ENCODE data around the gene TNFRSF18.
A peak's percentile ranks its signal among the peaks of the same experiment; 100 is the strongest.

TNFRSF18 gene

DNA sequence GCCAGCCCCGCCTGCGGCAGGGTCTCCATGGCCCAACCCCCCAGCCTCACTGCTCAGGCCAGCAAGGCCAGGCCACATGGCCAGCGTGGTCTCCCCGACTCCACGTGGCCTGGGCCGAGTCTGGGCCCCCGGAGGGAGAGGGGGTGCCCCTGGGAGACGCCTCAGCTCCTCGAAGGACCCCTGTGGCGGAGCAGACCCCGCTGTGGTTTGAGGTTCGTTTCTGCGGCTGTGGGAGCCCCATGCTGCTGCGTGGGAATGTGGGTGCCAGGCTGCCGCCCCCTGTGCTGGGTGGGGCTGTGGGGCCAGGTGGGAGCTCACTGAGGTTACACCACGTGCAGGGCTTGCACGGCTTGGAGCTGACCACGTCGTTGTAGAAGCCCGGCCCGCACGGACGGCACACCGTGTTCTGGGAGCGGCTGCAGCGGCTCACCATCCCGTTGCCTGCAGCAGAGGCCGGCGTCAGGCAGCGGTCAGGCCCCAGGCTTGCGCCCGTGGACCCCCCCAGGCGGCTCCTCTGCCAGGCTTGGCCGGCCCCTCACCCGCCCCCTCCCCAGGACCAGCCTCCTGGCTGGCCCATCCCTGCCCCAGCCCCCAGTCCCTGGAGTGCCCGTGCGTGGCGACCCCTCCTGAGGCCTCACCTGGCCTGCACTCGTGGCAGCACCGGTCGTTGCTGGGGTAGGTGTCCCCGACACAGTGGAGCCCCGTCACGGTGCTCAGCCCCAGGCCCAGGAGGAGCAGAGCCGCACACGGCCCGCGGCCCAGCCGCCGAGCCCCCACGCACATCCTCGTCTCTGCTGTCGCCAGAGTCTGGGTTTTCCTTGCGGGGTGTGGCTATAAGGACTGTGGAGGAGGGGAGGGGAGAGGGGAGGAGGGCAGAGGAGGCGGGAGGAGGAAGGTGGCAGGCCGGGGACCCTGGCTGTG lies 7.2 kb upstream of the TNFRSF18 start, which contains the start of gene TNFRSF4:
TSS of gene TNFRSF4 (minus strand) at position 809 of the 921 bp plus-strand sequence. CDS start at position 783, 26 bp downstream.
- peak in 1 of 2 donors; percentile 61 for DNase-seq (ENCODE audit: low read depth in 2 of 2)

DNA sequence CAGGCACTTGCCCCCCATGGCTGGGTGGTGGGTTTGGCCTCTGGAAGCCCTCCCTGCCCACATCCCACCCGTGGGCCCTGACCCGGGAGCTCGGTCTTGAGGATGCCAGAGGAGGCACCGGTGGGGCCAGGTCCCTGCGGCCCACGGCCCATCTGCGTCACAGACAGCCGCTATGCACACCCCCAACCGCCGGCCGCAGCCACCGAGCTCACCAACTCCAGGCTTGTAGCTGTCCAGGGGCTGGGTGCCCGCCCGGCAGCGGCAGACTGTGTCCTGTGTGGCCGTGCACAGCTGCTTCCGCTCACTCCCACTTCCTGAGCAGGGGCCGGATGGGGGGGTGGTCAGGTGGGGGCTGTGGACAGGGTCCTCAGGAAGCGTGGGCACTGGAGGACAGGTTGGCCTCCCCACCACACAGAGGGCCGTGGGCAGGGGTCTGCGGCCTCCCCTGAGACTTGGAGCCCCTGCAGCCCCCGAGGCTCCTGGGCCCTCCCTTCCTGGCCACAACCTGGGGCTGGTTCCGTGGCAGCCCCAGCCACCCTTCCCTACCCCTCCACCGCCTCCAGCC lies 6.5 kb upstream of the TNFRSF18 start:
- DNase-seq (ENCODE audit: low read depth in 2 of 2): no peak

DNA sequence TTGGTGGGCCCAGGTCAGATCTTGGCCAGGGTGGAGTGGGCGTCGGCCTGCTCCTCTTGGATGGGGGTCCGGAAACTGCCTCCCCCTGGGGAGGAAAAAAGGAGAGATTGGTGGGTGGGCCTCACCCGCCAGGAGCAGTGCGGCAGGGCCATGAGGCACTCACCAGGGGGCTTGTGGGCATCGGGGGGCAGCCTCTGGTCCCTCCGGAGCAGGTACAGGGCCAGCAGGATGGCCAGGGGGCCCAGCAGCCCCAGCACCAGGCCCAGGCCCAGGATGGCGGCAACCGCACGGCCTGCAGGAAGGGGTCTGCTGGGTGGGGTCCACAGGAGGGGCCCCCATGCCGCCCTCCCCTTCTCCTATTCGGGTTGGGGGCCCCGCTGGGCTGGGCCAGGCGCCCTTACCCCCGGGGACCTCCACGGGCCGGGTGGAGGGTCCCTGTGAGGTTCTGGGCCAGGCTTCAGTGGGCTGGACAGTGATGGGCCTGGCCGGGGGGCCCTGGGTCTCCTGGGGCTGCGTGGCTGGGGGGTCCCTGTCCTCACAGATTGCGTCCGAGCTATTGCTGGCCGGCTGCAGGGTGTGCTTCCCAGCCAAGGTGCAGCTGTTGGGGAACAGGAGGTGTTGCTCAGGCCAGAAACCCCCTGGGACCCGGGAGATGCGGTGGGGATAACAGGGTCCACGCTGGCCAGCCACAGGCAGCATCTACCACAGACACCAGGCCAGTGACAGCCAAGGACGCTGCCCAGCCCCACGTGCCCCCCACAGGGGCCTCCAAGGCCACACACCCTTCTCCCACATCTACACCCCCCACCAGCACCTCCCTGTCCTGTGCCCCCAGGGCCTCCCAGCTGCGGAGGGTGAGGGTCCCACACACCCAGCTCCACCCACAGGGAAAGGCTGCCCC lies 5.4 kb upstream of the TNFRSF18 start:
- DNase-seq (ENCODE audit: low read depth in 2 of 2): no peak

DNA sequence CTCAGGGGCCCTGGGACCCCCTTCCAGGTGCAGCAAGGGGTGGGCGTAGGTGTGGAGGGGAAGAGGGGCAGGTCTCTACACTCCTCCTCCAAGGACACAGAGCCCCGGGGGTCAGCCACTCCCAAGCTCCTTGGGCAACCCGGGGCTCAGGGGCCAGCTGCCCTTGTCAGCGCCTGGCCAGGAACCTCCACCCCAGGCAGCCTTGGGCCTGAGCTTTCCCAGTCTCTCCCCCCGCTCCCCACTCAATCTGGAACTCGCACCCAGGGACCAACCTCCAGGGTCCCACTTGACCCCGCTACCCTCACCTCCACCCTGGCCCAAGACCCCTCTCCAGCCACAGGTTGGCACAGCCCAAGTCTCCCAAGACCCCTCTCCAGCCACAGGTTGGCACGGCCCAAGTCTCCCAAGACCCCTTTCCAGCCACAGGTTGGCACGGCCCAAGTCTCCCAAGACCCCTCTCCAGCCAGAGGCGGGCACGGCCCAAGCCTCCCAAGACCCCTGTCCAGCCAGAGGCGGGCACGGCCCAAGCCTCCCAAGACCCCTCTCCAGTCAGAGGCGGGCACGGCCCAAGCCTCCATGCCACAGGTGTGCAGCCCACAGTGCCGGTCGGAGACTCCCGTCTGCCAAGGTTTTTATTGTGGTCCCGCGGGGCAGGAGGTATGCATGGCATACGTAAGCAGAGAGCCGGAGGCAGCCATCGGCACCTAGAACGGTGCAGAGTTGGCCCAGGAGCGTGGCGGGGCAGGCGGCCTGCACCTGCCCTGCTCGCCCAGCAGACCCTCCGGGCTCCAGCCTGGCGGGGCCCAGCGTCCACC lies 4.5 kb upstream of the TNFRSF18 start:
- no peak for DNase-seq (ENCODE audit: low read depth in 2 of 2)

DNA sequence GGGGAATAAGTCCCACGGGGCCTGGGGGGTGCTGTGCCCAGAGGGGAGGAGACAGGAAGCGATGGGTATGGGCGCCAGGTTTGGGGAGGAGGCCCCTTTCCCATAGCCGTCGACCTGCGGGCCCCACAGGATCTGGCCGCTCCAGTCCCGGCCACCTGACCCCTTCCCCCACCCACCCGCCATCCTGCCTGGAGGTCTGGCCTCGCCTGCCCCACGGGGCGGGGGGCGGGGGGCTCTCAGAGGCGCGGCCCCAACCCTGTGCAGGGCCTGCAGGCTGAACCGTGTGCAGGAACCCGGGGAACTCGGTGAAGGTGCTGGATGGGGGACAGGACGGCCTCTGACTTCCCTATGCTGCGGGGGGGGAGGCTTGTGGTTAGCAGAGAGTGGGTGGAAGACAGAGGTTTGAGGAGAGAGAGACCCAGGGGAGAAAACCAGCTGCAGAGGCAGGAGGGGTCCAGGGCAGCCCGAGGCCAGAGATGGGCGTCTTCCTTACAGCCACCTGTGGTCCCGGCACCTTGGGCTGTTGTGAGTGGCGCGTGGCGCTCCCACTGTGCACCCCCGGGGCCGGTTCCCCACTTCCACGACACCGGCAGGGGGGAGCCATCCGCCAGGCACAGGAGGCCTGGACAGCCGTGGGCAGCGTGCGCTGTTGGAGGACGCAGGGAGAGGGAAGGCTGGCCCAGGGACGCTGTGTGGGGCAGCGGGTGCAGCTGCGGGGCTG lies 2.5 kb upstream of the TNFRSF18 start:
- peak in 1 of 2 donors; percentile 52 for DNase-seq (ENCODE audit: low read depth in 2 of 2)

DNA sequence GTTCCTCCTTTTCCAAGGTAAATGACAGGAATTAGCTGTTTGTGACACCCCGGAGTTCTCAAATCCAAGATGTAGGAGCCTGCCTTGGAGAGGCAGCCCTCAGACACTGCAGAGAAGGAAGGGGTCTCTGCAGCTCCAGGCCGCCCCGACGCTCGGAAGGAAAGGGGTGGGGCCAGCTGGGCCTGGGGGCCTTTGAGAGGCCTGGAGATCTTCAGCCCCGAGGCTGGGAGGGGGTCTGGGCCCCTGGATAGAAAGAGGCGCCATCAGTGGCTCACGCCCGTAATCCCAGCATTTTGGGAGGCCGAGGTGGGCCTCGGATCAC lies 1.1 kb upstream of the TNFRSF18 start:
- no peak for DNase-seq (ENCODE audit: low read depth in 2 of 2)

DNA sequence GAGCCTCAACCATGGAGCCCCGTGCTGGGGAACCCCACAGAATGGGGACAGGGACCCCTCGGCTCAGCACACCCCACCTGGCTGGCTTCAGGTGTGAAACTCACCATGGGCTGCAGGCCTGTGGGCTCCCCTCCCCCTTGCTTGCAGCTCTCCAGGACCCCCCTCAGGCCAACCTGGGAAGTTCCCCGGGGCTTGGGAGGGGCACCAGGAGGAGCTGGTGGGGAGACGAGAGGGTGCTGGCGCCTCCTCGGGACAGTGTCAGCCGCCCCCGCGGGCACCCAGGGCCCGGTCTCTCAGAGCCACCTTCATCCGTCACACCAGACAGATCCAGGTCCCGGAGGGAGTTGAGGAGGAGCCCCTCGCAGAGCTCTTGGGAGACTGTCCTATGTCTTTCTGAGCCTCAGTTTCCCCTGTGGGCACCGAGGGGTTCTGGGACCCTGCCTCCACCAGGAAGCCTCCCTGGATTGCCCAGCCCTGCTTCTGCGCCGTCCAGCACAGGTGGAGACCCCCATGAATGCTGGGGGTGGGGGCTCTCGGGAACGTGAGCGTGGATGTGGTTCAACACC lies 657 bp upstream of the TNFRSF18 start:
- DNase-seq (ENCODE audit: low read depth in 2 of 2): no peak

DNA sequence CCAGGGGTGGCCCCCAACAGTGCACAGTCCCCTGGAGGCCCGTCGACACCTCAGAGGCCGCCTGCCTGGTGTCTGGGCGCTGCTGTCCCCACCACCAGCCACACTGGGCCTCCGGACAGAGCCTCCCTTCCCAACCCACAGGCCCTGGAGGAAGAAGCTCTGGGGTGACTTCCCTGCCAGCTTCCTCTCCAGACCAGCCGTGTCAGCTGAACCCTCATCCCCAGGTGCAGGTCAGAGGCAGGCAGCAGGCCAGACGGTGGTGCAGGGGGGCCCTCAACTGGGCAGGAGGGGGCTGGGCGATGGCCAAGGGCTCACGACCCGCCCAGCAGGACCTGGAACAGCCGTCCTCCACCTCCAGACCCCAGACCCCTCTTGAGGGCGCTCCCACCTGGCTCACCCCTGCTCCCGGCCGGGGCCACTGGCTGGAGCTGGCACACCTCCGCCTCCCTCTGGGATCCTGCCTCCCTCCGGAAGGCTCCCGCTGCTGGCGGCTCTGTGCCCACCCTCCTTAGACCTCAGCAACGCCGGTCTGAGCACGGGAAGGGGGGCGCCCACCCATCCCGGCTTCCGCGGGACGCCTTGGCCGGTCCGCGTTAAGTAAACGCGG lies 520 bp downstream of the TNFRSF18 start:
- DNase-seq (ENCODE audit: low read depth in 2 of 2): no peak

DNA sequence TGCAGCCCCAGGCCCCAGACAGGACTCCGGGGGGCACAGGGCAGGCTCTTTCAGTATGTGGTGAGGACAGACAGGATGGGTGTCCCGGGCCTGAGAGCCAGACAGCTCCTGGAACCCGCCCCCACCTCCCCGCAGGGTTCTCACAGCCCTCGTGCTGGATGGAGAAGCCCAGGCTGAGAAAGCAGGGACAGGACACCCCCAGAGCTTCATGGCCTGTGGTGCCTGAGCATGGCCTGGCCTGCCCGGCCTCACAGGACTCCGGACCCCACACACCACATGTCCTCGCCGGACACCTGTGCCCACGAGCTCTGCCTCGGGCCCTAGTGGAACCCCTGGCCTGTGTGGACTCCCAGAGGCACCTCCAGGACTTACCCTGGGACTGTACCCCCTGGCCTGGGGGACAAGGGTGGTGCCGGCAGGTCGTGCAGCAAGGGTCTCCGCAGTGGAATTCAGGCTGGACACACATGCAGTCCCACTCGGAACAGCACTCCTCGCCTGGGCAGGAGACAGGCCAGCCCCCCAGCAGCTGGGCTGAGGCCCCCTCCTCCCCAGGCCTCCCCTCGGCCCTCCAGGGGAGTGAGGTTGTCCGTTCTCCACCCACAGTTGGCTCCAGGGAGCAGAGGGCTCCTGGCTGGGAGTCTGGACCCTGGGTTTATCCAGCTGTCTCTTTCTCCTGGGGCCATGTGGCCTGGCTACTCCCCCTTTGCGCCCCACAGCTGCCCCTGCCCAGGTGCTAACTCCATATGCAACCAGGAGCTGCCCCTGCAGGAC lies 1.2 kb downstream of the TNFRSF18 start:
- DNase-seq (ENCODE audit: low read depth in 2 of 2): no peak

DNA sequence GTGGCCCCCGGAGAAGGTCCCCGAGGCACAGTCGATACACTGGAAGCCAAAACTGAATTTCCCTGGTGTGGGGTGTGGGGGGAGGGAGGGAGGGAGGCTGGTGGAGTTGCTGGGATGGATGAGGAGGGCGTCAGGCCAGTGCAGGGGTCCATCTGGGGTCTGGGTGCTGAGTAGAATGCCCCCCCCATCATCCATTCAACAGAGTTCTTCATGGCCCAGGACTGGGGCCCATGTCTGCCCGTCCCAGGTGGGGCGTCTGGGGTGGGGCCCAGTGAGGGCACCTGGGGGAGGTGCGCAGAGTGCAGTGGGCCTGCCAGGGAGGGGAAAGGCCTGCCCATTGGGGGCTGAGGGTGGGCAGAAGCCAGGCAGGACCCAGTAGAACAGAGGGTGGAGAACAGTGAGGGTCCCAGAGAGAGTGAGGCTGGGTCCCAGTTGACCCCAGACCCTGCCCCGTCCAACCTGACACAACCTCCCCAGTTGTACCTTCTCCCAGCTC lies 1.9 kb downstream of the TNFRSF18 start:
- no peak for DNase-seq (ENCODE audit: low read depth in 2 of 2)

DNA sequence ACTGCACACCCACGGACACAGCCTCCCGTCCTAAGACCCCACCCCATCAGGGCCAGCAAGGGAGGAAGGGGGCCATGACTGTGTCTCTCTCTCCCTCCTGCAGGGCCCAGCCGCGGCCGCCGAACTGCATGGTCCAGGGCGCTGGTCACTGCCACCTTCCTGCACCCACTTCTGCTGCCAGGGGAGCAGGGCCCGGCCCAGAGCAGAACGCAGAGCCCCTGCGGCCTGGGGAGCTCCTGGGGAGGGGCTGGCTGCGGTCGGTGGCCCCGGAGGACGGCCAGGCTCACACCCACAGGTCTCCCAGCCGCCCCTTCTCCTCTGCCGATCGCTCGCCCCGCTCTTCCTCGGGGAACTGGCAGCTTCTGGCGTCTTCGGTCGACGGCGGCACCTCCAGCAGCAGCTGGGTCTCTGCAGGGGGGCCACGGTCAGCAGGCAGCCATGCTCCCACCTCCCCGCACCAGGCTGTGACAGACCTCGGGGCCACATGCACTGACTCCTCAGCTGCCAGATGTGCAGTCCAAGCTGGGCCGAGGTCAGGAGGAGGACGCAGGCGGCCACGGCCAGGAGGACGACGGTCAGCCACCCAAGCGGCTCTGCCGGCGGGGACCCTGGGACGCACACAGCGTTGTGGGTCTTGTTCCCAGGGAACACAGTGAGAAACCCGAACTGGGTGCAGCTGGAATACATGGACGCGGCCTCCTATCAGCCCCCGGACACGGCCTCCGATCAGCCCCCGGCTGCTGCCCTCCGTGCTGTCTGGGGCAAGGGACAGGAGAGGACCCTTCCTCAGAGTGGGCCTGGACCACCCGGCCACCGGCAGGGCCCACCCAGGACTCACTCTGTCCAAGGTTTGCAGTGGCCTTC lies 2.6 kb downstream of the TNFRSF18 start:
- DNase-seq (ENCODE audit: low read depth in 2 of 2): no peak

DNA sequence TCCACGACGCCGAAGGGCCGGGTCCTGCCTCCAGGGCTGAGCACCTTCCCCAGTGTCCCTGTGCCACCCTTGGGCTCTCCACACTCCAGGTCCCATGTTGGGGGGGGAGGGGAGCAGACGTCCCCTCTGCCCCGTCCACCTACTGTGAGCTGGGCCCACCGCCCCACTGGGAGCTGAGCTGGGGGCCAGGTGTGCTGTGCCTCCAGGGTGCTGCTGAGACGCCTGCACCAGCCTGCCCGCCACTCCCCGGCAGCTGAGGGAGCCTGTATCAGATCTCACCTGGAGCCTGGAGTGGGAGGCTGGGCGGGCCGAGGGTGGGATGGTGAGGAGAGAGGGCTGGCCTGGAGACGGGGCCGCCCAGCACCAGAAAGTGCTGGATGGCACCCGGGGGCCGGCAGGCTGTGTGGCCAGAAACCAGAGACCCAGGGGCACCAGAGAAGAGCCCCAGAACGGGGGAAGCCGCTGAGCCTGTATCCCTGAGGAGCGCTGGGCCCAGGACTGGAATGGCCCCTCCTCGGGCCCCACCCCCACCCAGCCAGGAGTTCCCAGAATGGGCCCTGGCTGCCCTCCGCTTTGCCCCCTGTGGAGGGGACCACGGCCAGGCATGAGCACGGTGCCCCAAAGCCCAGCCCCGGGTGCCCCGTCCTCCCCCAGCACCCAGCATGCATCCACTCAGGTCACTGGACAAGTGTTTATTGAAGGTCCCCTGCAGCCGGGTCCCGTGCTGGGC lies 3.4 kb downstream of the TNFRSF18 start:
- DNase-seq (ENCODE audit: low read depth in 2 of 2): no peak

DNA sequence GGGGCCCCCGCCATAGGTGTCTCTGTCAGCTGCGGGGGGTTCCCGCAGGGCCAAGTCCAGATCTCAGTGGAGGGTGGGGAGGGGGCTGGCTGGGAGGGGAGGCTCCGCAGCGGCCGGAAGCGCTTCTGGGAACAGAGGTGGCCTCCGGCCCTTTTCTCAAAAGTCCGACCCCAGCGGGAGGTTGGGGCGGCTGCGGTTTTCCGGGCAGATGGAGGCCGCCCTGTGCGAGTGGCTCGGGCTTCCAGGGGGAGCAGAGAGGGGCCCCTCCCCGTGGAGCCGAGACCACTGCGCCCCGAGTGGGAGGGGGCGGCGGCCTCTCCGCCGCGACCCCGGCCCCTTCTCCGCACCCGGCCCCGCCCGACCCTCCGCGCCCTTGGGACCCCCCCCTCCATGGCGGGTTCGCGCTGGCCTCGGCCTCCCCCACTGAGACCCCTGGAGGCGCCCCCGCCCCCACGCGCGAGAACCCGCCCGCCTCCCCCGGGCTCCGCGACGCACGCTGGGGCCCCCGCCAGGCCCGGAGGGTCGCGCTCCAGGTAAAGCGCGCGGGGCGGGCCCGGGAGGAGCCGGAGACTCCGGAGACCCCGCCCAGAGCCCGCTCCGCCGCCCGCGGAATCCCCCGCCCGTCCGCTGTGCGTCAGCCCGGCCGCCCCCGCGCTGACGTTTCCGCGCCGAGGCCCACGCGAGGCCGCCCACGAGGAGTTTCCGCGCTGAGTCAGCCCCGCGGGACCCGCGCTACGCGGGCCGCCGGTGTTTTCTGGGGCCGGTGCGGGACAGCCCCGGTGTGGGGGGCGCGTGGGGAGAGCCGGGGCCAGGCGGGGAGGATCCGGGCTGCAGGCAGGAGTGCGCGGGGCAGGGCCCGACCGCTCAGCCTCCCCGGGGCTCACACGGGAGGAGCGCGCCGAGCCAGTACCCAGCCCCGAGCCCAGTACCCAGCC lies 5.2 kb downstream of the TNFRSF18 start:
- DNase-seq (ENCODE audit: low read depth in 2 of 2): peak; percentile 94

DNA sequence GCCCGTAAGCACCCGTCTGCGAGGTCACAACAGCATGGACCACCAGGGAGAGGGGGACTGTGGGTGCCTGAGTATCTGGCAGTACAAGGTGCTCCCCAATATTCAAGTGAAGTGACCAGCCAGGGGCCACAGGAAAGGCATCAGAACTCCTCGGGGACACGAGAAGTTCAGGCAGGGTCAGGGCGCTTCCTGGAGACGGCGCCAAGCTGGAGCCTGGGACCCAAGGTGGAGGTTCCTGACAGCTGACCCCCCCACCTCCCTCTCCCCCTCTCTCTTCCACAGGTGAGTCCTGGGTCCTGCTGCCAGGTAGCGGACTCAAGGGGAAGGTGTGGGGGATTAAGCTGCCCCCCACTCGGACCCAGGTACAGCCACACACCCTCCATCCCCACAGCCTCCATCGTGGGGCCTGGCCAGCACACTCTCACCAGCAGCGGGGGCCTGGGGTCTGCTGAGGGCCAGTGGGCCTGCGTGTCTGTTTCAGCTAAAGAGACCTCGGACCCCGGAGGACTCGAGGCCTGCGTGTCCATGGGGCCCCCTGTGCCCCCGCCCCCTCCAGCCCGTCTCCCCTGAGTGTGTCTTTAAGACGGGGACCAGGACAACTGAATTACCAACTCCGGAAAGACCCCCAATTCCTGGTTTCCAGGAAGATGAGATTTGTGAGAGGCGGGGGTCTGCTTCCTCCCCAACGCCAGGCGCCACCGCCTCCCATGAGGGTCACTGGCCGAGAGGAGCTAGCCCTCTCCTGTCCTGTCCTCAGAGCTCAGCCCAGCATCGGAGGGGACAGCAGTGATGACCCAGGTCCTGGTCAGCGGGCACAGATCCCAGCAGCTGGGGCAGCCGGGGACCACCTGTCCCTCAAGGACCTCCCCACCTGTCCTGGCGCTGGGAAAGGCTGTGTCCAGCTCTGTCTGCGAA lies 6.2 kb downstream of the TNFRSF18 start:
- no peak for DNase-seq (ENCODE audit: low read depth in 2 of 2)

Data from stimulated activated CD4-positive, alpha-beta T cell treated with anti-CD3 and anti-CD28 coated beads, Interleukin-1b, Interleukin-23, amount 100 ng/mL, for 4 hours (primary cell).